ENCODE measurements around the gene ZNF266. TPM values are rescaled to one million over a fixed set of nuclear protein-coding genes. Genes with fewer than 3 reads are reported as not detected.

The ZNF266 gene
- total and polyA plus RNA-seq, 2 of the 8 experiments (the other 6 are each of a cell fraction or from before 2014, with no cell fraction given), result 6.6 to 15.3 TPM

GRCh38 chr19:9407827-9408226, 27.5 kb downstream of the ZNF266 start:
- Histone ChIP-seq H3K4me3 (ENCODE audit: extremely low read depth in 1 of 4, insufficient read depth in 2 of 4, low read depth in 3 of 4, low read length in 4 of 4) (no peak overlapping the region), H3K27ac (ENCODE audit: low read depth, low read length) (no peak overlapping the region), H2BK12ac (ENCODE audit: low read depth, low read length) (no peak overlapping the region), H3K18ac (ENCODE audit: extremely low read depth, low read length) (no peak overlapping the region), H3K4ac (replicated peaks; ENCODE audit: insufficient read length, low read depth, low read length) (no peak overlapping the region), H2BK20ac (ENCODE audit: low read length) (no peak overlapping the region), H4K5ac (ENCODE audit: insufficient read length, low read depth, low read length) (no peak overlapping the region), H3K23me2 (ENCODE audit: low read depth, low read length) (no peaks in the 10 kb centered on the region), H3K23ac (ENCODE audit: insufficient read length) (no peak overlapping the region), H3K9ac (replicated peaks in 1 of 4; ENCODE audit: extremely low read depth in 1 of 4, low read depth in 3 of 4, low read length in 3 of 4) (no peak overlapping the region), H2BK5ac (ENCODE audit: low read depth, low read length) (no peak overlapping the region), H2BK15ac (ENCODE audit: low read length) (no peak overlapping the region), H2BK120ac (replicated peaks; ENCODE audit: low read depth, low read length) (no peak overlapping the region), H3K79me2 (ENCODE audit: control insufficient read depth in 1 of 2, insufficient read depth in 2 of 2, low read length in 2 of 2) (no peaks in the 10 kb centered on the region), H4K91ac (replicated peaks; ENCODE audit: insufficient read length, low read length) (no peak overlapping the region), H3K14ac (ENCODE audit: insufficient read length) (no peak overlapping the region), H3K36me3 (ENCODE audit: control insufficient read depth in 2 of 4, insufficient read depth in 4 of 4, low read length in 3 of 4) (peaks cover 2 to 12% (median 5%) of the 10 kb centered on the region in 4 experiments; a peak in 5 of 8 replicates), H2AFZ (ENCODE audit: low read length) (no peak overlapping the region), H3K79me1 (ENCODE audit: low read depth, low read length) (no peaks in the 10 kb centered on the region), H4K8ac (ENCODE audit: extremely low read depth, insufficient read depth, low read length) (no peak overlapping the region), H3K27me3 (replicated peaks in 1 of 4; ENCODE audit: control insufficient read depth in 3 of 4, extremely low read depth in 1 of 4, insufficient read depth in 3 of 4, low read length in 3 of 4) (no peaks in the 10 kb centered on the region), H3K4me1 (replicated peaks in 1 of 4; ENCODE audit: control insufficient read depth in 3 of 4, insufficient read depth in 4 of 4, low read length in 3 of 4) (no peaks in the 10 kb centered on the region), H3K4me2 (ENCODE audit: insufficient read depth in 1 of 2, low read depth in 2 of 2, low read length in 2 of 2) (no peak overlapping the region), H2AK5ac (ENCODE audit: low read depth, low read length) (no peak overlapping the region), H4K20me1 (replicated peaks in 1 of 2; ENCODE audit: control insufficient read depth in 1 of 2, insufficient read depth in 2 of 2, low read length in 2 of 2) (no peaks in the 10 kb centered on the region), H3K56ac (replicated peaks; ENCODE audit: insufficient read length, low read depth, low read length) (no peak overlapping the region), H3K9me3 (ENCODE audit: insufficient read depth in 2 of 2, low read depth in 1 of 2, low read length in 1 of 2) (peaks cover 56 to 67% of the 10 kb centered on the region in 2 experiments)
- no peak for TF ChIP-seq ZNF274 (IDR thresholded peaks at IDR 0.05; ENCODE audit: borderline replicate concordance, extremely low read depth, low read length)
- TF ChIP-seq POLR2AphosphoS5 (IDR thresholded peaks at IDR 0.05; ENCODE audit: low read depth, low read length), result no peak
- TF ChIP-seq BACH1 (IDR thresholded peaks at IDR 0.05; ENCODE audit: low read length), result no peak
- TF ChIP-seq FOSL1 (IDR thresholded peaks at IDR 0.05; ENCODE audit: insufficient read depth, low read depth, low read length), result no peak
- TF ChIP-seq TEAD4 (IDR thresholded peaks at IDR 0.05; ENCODE audit: low read depth, low read length), result no peak
- TF ChIP-seq KDM5A (IDR thresholded peaks at IDR 0.05; ENCODE audit: low read length), result no peak
- DNase-seq (ENCODE audit: low read depth in 1 of 2, low spot score in 2 of 2) (no peak), FAIRE-seq (no peak)
- POLR2A ChIA-PET (ENCODE audit: partially characterized antibody), result interaction anchor here (1.5 kb wide), 1 partner anchor 27 kb away, joined by 3 read pairs; the partner anchor contains the start of gene ZNF266
- CTCF ChIA-PET (ENCODE audit: partially characterized antibody), result no interaction called here
- 83% methylated on average over 5 of the region's 5 CpGs; no CpG with 5 or more reads in 1 of the 2 experiments for WGBS, 2 experiments (ENCODE audit: extremely low coverage in 1 of 2, insufficient coverage in 1 of 2, insufficient read length in 1 of 2, insufficient replicate concordance in 2 of 2, low coverage in 1 of 2, low lambda C conversion rate in 2 of 2, missing lambda C conversion rate in 1 of 2)
